Subcutaneous adipose tissue (tissue), 4 donors: ENCODE results near the gene TBC1D22B. TPM values are rescaled to one million over a fixed set of nuclear protein-coding genes. Genes with fewer than 3 reads are reported as not detected.

Source experiments
- CTCF ChIP-seq: fragments of 450-650 bp; IDR thresholded peaks from one replicate; pipeline ENCODE4 v1.5.1; 2016; ENCODE audit warnings: low read depth, mild to moderate bottlenecking, control low read depth, antibody characterized with exemption, moderate library complexity
- total RNA-seq, 4 donors: library from RNA; depleted of rRNA; stranded (reverse); fragments of >200 nt; gene quantifications; one replicate each; pipeline ENCODE4 v1.1.0, GENCODE V29; 2016

TBC1D22B gene
- total RNA-seq, 4 donors from 2014 or later, result 4.8 to 5.5 (median 5.2) TPM

DNA sequence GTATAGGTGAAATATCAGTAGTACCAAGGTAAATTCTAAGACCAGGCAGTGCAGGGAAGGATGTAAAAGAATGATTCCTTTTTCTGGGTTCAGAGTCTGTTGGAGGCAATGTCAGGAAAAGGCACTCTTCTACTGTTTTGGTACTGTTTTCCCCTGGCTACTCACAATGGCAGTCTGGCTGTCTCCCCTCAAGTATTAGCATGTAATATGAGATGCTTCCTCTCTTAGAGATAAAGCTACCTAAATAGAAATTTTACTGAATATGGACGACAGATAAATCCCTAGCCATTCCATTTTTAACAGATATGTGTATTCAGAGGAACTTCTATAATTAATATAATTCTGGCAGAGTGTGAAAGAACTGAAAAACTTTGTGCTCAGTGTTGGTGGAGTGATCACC lies 99.7 kb downstream of the TBC1D22B start:
- no peak for TF ChIP-seq CTCF

DNA sequence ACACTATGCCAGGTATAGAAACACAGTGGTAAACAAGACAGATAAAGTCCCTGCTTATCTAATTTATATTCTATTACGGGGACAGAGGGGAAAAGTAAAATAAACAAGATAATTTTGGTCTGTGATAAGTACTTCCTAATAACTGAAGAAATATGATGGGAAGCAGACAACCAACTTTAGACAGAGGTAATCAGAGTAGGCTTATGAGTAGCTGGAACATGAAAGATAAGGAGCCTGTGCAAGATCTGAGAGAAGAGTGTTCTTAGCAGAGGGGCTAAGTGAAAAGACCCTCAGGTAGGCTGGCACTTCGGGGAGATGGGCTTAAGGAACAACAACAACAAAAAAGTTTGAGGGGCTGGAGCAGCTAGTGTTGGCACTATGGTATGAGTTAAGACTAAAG lies 100.3 kb downstream of the TBC1D22B start:
- no peak for TF ChIP-seq CTCF

- no peak for TF ChIP-seq CTCF
Observed at GRCh38 chr6:37359039-37359438, 101.5 kb downstream of the TBC1D22B start.

DNA sequence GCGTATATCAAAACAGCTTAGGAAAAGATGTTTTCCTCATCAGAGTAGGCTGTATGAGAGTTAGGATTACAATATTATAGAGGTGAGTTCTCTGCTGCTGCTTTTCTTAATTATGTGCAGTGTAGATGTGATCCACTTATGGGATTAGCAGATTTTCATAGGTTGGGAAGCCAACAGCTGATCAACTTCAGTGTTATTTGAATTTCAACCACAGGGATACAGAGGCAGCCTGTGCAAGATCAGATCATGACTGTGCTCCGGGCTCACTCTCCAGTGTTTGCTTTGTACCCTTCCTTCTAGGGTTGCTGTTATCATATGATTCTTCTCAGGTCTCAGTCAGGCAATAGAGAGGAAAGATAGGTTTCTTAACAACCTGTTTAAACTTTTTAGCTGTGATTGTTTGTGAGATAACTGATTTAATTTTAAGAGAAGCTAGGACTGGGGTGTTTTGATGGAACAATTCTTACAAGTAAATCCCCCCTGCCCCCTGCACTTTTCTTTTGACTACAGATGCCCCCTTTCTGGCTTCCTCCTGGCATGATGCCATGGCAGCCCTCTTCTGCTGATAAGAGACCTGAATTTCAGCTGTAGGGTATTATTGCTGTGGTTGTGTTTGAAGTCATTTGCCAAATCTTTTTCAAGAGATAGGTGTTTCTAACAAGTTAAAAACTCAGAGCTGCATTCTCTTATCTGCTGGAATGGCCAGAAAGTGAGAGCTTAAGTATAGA lies 104.7 kb downstream of the TBC1D22B start:
- TF ChIP-seq CTCF, result no peak

GRCh38 chr6:37365791-37366190 lies 108.2 kb downstream of the TBC1D22B start:
- TF ChIP-seq CTCF, result no peak

DNA sequence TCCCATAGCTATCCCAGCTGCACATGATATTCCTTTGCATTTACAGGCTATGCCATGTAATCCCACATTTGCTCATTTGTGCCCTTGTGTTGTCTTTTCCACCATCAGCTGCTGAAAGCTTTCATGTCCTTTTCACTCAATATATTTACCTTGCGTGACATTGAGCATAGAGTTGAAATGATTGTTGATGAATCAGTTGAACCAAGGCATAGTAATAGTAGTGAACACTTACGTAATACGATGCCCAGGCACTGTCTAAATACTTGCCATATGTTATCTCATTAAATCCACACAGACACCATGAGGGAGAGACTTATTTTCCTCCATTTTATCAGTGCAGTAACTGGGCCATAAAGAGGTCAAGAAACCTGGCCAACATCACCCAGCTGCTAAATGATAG lies 109.3 kb downstream of the TBC1D22B start:
- TF ChIP-seq CTCF, result no peak

GRCh38 chr6:37368961-37369320 lies 111.4 kb downstream of the TBC1D22B start:
- no peak for TF ChIP-seq CTCF
